ENCODE measurements around the gene AP3B1. TPM values are rescaled to one million over a fixed set of nuclear protein-coding genes. Genes with fewer than 3 reads are reported as not detected.

The AP3B1 gene
- total RNA-seq, 1 donor from 2014 or later = 105 TPM

GRCh38 chr5:78126536-78126935 is 168.0 kb downstream of the AP3B1 start:
- Mint-ChIP-seq H3K9me3 (peaks cover 2% of the 10 kb centered on the region), H3K27ac (no peak overlapping the region), H3K36me3 (peaks cover 15% of the 10 kb centered on the region), H3K4me1 (no peaks in the 10 kb centered on the region), H3K4me3 (no peak overlapping the region), H3K27me3 (ENCODE audit: insufficient read depth, low read depth) (no peaks in the 10 kb centered on the region)
- peaks cover 15% of the 10 kb centered on the region for H3K36me3 ChIP-seq
- no peaks in the 10 kb centered on the region for H4K20me1 ChIP-seq (ENCODE audit: low read depth)
- H3K79me2 ChIP-seq (ENCODE audit: low read depth) = no peaks in the 10 kb centered on the region
- H3K4me3 ChIP-seq = no peak overlapping the region
- no peak overlapping the region for H3K27ac ChIP-seq
- peaks cover 9% of the 10 kb centered on the region for H3F3A ChIP-seq (ENCODE audit: low read depth)
- no peak overlapping the region for H3K4me2 ChIP-seq
- no peak for TF ChIP-seq EZH2phosphoT487 (IDR thresholded peaks at IDR 0.05)
- TF ChIP-seq EZH2 (IDR thresholded peaks at IDR 0.05) = no peak
- H3K27me3 ChIP-seq = no peaks in the 10 kb centered on the region
- H2AFZ ChIP-seq (replicated peaks) = no peak overlapping the region
- no peak overlapping the region for H3K9ac ChIP-seq
- no peaks in the 10 kb centered on the region for H3K9me3 ChIP-seq (ENCODE audit: low read depth)
- no peak for DNase-seq (ENCODE audit: low spot score)
- H3K4me1 ChIP-seq = no peaks in the 10 kb centered on the region

GRCh38 chr5:78116167-78116566 is 178.3 kb downstream of the AP3B1 start:
- H3K36me3 ChIP-seq = peaks cover 23% of the 10 kb centered on the region
- no peak overlapping the region for H3K4me3 Mint-ChIP-seq
- H3K4me1 ChIP-seq = peaks cover 42% of the 10 kb centered on the region
- peaks cover 2% of the 10 kb centered on the region for H3K4me1 Mint-ChIP-seq
- peak overlapping the region; percentile 80 for H3K27ac ChIP-seq
- H3K79me2 ChIP-seq (ENCODE audit: low read depth) = no peaks in the 10 kb centered on the region
- H3K27me3 ChIP-seq = no peaks in the 10 kb centered on the region
- H3K9me3 ChIP-seq (ENCODE audit: low read depth) = no peaks in the 10 kb centered on the region
- peak; percentile 23 for DNase-seq (ENCODE audit: low spot score)
- H3K4me3 ChIP-seq = no peak overlapping the region
- no peaks in the 10 kb centered on the region for H3K27me3 Mint-ChIP-seq (ENCODE audit: insufficient read depth, low read depth)
- no peak overlapping the region for H3K27ac Mint-ChIP-seq
- H3K36me3 Mint-ChIP-seq = peaks cover 23% of the 10 kb centered on the region
- no peak overlapping the region for H2AFZ ChIP-seq (replicated peaks)
- peaks cover 20% of the 10 kb centered on the region for H3K9me3 Mint-ChIP-seq
- H4K20me1 ChIP-seq (ENCODE audit: low read depth) = no peaks in the 10 kb centered on the region
- H3K9ac ChIP-seq = no peak overlapping the region
- TF ChIP-seq EZH2phosphoT487 (IDR thresholded peaks at IDR 0.05) (no peak), EZH2 (IDR thresholded peaks at IDR 0.05) (no peak), CTCF (IDR thresholded peaks at IDR 0.05) (no peak)
- peak overlapping the region; percentile 4 for H3K4me2 ChIP-seq
- H3F3A ChIP-seq (ENCODE audit: low read depth) = peaks cover 6% of the 10 kb centered on the region

DNA sequence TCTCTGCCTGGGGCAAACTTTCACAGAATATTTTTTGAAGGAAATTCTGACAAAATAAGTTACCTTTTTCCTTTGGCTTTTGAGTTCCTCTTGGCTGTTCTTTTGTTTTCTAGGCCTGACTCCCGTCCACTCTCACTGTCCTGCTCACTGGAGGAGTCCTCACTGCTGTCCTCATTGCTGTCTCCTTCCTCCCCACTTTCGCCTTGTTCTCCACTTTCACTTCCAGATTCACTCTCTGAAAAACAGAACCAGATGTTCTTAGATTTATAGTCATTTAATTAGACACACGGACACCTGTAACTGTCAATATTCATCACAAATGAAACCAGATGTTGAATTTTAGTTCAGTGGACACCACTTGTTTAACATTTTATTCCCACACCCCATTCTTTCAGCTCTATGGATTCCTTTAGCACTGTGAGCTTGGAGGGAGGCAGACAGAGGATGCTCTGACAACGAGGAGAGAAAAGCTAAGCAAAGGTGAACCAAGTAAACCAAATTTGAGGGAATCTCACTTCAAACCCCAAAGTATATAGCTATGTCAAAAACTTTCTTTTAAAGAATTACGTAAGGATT is 180.7 kb downstream of the AP3B1 start:
- Mint-ChIP-seq H3K36me3 (peaks cover 11% of the 10 kb centered on the region), H3K27ac (no peak overlapping the region), H3K27me3 (ENCODE audit: insufficient read depth, low read depth) (no peaks in the 10 kb centered on the region), H3K4me1 (peaks cover 4% of the 10 kb centered on the region), H3K4me3 (no peak overlapping the region), H3K9me3 (peaks cover 4% of the 10 kb centered on the region)
- H4K20me1 ChIP-seq (ENCODE audit: low read depth) = no peaks in the 10 kb centered on the region
- TF ChIP-seq EZH2 (IDR thresholded peaks at IDR 0.05) = no peak
- TF ChIP-seq EZH2phosphoT487 (IDR thresholded peaks at IDR 0.05) = no peak
- TF ChIP-seq CTCF (IDR thresholded peaks at IDR 0.05) = no peak
- H3K27ac ChIP-seq = peak overlapping the region; percentile 62
- H3K9me3 ChIP-seq (ENCODE audit: low read depth) = no peaks in the 10 kb centered on the region
- no peak overlapping the region for H2AFZ ChIP-seq (replicated peaks)
- H3F3A ChIP-seq (ENCODE audit: low read depth) = peaks cover 6% of the 10 kb centered on the region
- H3K79me2 ChIP-seq (ENCODE audit: low read depth) = no peaks in the 10 kb centered on the region
- H3K9ac ChIP-seq = no peak overlapping the region
- no peak overlapping the region for H3K4me2 ChIP-seq
- no peak overlapping the region for H3K4me3 ChIP-seq
- no peaks in the 10 kb centered on the region for H3K27me3 ChIP-seq
- H3K4me1 ChIP-seq = peaks cover 49% of the 10 kb centered on the region
- H3K36me3 ChIP-seq = peaks cover 23% of the 10 kb centered on the region
- no peak for DNase-seq (ENCODE audit: low spot score)

GRCh38 chr5:78112931-78113330 is 181.6 kb downstream of the AP3B1 start:
- Mint-ChIP-seq H3K9me3 (no peaks in the 10 kb centered on the region), H3K4me1 (peaks cover 7% of the 10 kb centered on the region), H3K4me3 (no peak overlapping the region), H3K27ac (no peak overlapping the region), H3K36me3 (peaks cover 7% of the 10 kb centered on the region), H3K27me3 (ENCODE audit: insufficient read depth, low read depth) (no peaks in the 10 kb centered on the region)
- no peaks in the 10 kb centered on the region for H4K20me1 ChIP-seq (ENCODE audit: low read depth)
- no peak overlapping the region for H3K4me2 ChIP-seq
- H3K27ac ChIP-seq = no peak overlapping the region
- no peak overlapping the region for H3K9ac ChIP-seq
- TF ChIP-seq EZH2 (IDR thresholded peaks at IDR 0.05) = no peak
- H3K27me3 ChIP-seq = no peaks in the 10 kb centered on the region
- peak; percentile 29 for DNase-seq (ENCODE audit: low spot score)
- no peak overlapping the region for H2AFZ ChIP-seq (replicated peaks)
- no peak overlapping the region for H3K4me3 ChIP-seq
- H3K79me2 ChIP-seq (ENCODE audit: low read depth) = no peaks in the 10 kb centered on the region
- peaks cover 6% of the 10 kb centered on the region for H3F3A ChIP-seq (ENCODE audit: low read depth)
- peaks cover 56% of the 10 kb centered on the region for H3K4me1 ChIP-seq
- H3K36me3 ChIP-seq = peaks cover 23% of the 10 kb centered on the region
- no peaks in the 10 kb centered on the region for H3K9me3 ChIP-seq (ENCODE audit: low read depth)
